Mesangial cell (primary cell): Measurements from ENCODE around the gene NDST3. TPM values are rescaled to one million over a fixed set of nuclear protein-coding genes. Genes with fewer than 3 reads are reported as not detected.

Experiments
- total RNA-seq: library from RNA; depleted of rRNA; stranded (reverse); fragments of >200 nt; gene quantifications from 2 replicates; pipeline ENCODE4 v1.2.3, GENCODE V29; 2015

NDST3 gene
- 0.16 and 0.76 TPM in 2 replicates for total RNA-seq

GRCh38 chr4:118034053-118034785, at the start of gene NDST3:
NDST3 (plus strand) TSS chr4:118034486; CDS start chr4:118053911, 19,425 bp downstream.

